BE2C (cell line): ENCODE data around the gene HS3ST5.

Experiments used
- DNase-seq: peaks from one replicate; pipeline ENCODE4 v3.0.0-alpha.2; 2020
- H3K27me3 ChIP-seq: fragments of 250-450 bp; sonication (Bioruptor Pico); 2 replicates; pipeline ENCODE4 v1.5.1; 2020; ENCODE audit warnings: mild to moderate bottlenecking
- H3K36me3 ChIP-seq: fragments of 250-450 bp; sonication (Bioruptor Pico); 2 replicates; pipeline ENCODE4 v1.5.1; 2020; ENCODE audit warnings: mild to moderate bottlenecking
- H3K4me1 ChIP-seq: fragments of 250-450 bp; sonication (Bioruptor Pico); 2 replicates; pipeline ENCODE4 v1.5.1; 2020
- H3K4me3 ChIP-seq: 2 replicates; pipeline ENCODE4 v1.5.1; 2011; ENCODE audit warnings: low read depth, low read length
- H3K9me3 ChIP-seq: fragments of 250-450 bp; sonication (Bioruptor Pico); 2 replicates; pipeline ENCODE4 v1.5.1; 2020
- TF ChIP-seq, protein P1 (sequence below): IDR thresholded peaks from 2 replicates; pipeline ENCODE4 v1.5.1; 2012; ENCODE audit warnings: mild to moderate bottlenecking, low read depth, low read length

Gene HS3ST5

DNA sequence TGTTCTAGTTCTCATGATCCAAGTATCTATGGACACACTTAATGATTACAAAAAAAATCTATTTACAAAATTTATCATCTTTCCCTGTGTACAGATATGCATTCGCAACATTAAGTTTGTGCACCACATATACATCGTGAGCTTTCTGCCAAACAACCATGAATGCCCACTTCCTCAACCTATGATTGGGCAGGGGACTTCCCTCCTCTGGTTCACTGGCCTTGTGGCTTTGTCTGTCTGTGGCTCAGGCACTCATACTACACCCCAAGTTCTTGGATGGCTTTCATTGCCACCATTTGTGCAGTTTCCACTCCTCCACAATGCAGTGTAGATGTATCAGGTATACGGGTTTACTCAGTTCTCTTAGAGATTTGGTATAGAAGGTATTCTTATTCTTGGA is 74.9 kb downstream of the HS3ST5 start:
- Histone ChIP-seq H3K27me3 (no peaks in the 10 kb centered on the region), H3K36me3 (no peaks in the 10 kb centered on the region; the same call in 1 of the 2 replicates), H3K4me1 (peaks cover 34% of the 10 kb centered on the region), H3K4me3 (no peak overlapping the region), H3K9me3 (no peaks in the 10 kb centered on the region)
- no peak for DNase-seq
- TF ChIP-seq, protein P1, sequence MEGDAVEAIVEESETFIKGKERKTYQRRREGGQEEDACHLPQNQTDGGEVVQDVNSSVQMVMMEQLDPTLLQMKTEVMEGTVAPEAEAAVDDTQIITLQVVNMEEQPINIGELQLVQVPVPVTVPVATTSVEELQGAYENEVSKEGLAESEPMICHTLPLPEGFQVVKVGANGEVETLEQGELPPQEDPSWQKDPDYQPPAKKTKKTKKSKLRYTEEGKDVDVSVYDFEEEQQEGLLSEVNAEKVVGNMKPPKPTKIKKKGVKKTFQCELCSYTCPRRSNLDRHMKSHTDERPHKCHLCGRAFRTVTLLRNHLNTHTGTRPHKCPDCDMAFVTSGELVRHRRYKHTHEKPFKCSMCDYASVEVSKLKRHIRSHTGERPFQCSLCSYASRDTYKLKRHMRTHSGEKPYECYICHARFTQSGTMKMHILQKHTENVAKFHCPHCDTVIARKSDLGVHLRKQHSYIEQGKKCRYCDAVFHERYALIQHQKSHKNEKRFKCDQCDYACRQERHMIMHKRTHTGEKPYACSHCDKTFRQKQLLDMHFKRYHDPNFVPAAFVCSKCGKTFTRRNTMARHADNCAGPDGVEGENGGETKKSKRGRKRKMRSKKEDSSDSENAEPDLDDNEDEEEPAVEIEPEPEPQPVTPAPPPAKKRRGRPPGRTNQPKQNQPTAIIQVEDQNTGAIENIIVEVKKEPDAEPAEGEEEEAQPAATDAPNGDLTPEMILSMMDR: no peak

GRCh38 chr6:114260810-114261209 is 82.0 kb downstream of the HS3ST5 start:
- no peaks in the 10 kb centered on the region; the same call in none of the 2 replicates for H3K4me1 ChIP-seq
- H3K36me3 ChIP-seq: no peaks in the 10 kb centered on the region; the same call in none of the 2 replicates
- no peaks in the 10 kb centered on the region for H3K27me3 ChIP-seq
- TF ChIP-seq, protein P1: no peak
- no peak for DNase-seq
- H3K4me3 ChIP-seq: no peak overlapping the region
- H3K9me3 ChIP-seq: no peaks in the 10 kb centered on the region

- Histone ChIP-seq H3K4me3 (no peak overlapping the region), H3K27me3 (no peaks in the 10 kb centered on the region), H3K36me3 (peaks cover 7% of the 10 kb centered on the region), H3K9me3 (peaks cover 6% of the 10 kb centered on the region), H3K4me1 (peaks cover 12% of the 10 kb centered on the region)
- TF ChIP-seq, protein P1: no peak
- DNase-seq: no peak
Observed at GRCh38 chr6:114258376-114258775, 84.4 kb downstream of the HS3ST5 start.

DNA sequence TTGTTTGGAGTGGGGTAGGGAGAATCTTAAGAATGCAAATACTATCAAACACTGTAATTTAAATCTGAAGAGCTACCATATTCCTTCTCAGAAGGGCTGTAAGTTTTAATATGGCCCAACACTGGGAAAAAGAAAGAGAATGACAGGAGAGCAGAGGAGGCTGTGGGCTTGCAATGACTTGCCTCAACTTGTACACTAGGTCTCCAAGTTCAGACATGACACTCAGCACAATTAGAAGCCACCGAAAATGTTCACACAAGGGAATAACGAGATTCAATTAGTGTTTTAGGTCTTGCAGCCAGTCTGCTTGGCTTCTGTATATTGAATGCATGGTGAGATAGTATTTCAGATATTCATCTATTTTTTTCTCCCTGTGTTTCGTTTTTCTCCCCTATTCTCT is 89.4 kb downstream of the HS3ST5 start:
- Histone ChIP-seq H3K36me3 (peaks cover 11% of the 10 kb centered on the region), H3K27me3 (no peaks in the 10 kb centered on the region), H3K4me1 (peaks cover 12% of the 10 kb centered on the region), H3K4me3 (no peak overlapping the region), H3K9me3 (peaks cover 6% of the 10 kb centered on the region)
- TF ChIP-seq, protein P1: no peak
- no peak for DNase-seq

DNA sequence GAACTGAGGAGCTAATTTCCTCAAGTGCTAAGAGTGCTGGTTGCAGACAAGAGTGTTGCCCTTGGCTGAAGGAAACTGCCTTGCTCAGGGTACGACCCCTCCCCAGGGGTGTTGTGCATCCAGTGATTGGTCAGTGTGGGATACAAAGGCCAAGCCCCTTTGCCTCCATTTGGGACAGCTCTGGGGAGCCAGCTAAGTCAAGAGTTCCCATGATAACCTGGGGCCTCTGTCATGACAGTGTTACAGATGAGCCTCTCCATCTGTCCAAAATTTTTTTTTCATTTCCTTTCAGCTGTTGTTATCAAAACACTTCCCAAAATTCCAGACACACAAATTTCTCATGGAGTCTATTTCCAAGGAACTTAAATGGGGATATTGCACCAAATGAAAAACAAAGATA is 93.3 kb downstream of the HS3ST5 start:
- no peak for DNase-seq
- no peaks in the 10 kb centered on the region for H3K27me3 ChIP-seq
- TF ChIP-seq, protein P1: no peak
- peaks cover 4% of the 10 kb centered on the region; the same call in 1 of the 2 replicates for H3K36me3 ChIP-seq
- no peak overlapping the region for H3K4me3 ChIP-seq
- H3K9me3 ChIP-seq: no peaks in the 10 kb centered on the region; the same call in 1 of the 2 replicates
- peaks cover 8% of the 10 kb centered on the region for H3K4me1 ChIP-seq

DNA sequence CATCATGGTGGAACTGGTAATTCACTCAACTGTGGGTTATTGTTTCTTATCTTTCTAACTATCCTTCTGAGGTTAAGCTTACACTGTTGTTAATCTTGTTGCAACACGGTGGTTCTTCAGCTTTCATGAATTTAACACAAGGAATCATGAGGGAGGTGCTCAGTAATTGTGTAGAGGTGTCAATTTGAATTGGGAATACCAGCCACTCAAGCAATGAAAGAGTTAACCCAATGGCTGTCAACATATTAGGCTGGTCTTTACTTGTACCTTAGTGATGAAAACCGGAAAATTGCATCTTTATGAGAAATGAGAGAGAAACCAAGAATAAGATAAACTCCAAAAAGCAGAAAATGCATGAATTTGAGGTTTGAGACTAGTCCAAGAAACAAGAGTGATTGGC is 95.7 kb downstream of the HS3ST5 start:
- no peak overlapping the region for H3K4me3 ChIP-seq
- H3K4me1 ChIP-seq: no peaks in the 10 kb centered on the region; the same call in 1 of the 2 replicates
- H3K9me3 ChIP-seq: no peaks in the 10 kb centered on the region
- H3K27me3 ChIP-seq: no peaks in the 10 kb centered on the region
- no peak for DNase-seq
- TF ChIP-seq, protein P1: no peak
- peaks cover 4% of the 10 kb centered on the region; the same call in 1 of the 2 replicates for H3K36me3 ChIP-seq
